ENCODE results near the gene CFAP161.

Gene CFAP161

GRCh38 chr15:81183439-81183775 lies 49.3 kb downstream of the CFAP161 start:
- no peak for DNase-seq (ENCODE audit: low spot score)

GRCh38 chr15:81184188-81184587 lies 50.1 kb downstream of the CFAP161 start:
- DNase-seq (ENCODE audit: low spot score), result peak; percentile 86

GRCh38 chr15:81185631-81186295 lies 51.7 kb downstream of the CFAP161 start:
- DNase-seq (ENCODE audit: low spot score), result no peak

GRCh38 chr15:81188354-81188753 lies 54.3 kb downstream of the CFAP161 start:
- DNase-seq (ENCODE audit: low spot score), result no peak

- peak; percentile 92 for DNase-seq (ENCODE audit: low spot score)
Observed at GRCh38 chr15:81189583-81190283, 55.7 kb downstream of the CFAP161 start.

GRCh38 chr15:81190922-81191507 lies 56.9 kb downstream of the CFAP161 start:
- no peak for DNase-seq (ENCODE audit: low spot score)

GRCh38 chr15:81191701-81192100 lies 57.6 kb downstream of the CFAP161 start:
- DNase-seq (ENCODE audit: low spot score), result no peak

- no peak for DNase-seq (ENCODE audit: low spot score)
Observed at GRCh38 chr15:81194723-81195122, 60.7 kb downstream of the CFAP161 start.

- no peak for DNase-seq (ENCODE audit: low spot score)
Observed at GRCh38 chr15:81195339-81195864, 61.3 kb downstream of the CFAP161 start.

- no peak for DNase-seq (ENCODE audit: low spot score)
Observed at GRCh38 chr15:81196576-81197254, 62.6 kb downstream of the CFAP161 start, which contains the start of gene IL16. Gene IL16 (plus strand): TSS chr15:81196879. CDS start chr15:81225400, 28,521 bp downstream.

GRCh38 chr15:81197255-81197630 lies 63.2 kb downstream of the CFAP161 start:
- DNase-seq (ENCODE audit: low spot score), result no peak

GRCh38 chr15:81197688-81198281 lies 63.7 kb downstream of the CFAP161 start:
- DNase-seq (ENCODE audit: low spot score), result no peak

All from AG20443 (cell line).